H9 (cell line): ENCODE measurements around the gene SAA1. TPM values are rescaled to one million over a fixed set of nuclear protein-coding genes. Genes with fewer than 3 reads are reported as not detected.
"Not testable (repeated sequence)": the region's sequence is repeated elsewhere in the genome, so short reads cannot be mapped to it uniquely, and the experiment has no call there.

Experiments used
- DNase-seq: peaks from one replicate; pipeline ENCODE4 v3.0.0-alpha.2; 2017
- H2AFZ ChIP-seq: one replicate; pipeline ENCODE4 v1.6.1; 2013; ENCODE audit warnings: mild to moderate bottlenecking, low read length, control low read depth, moderate library complexity
- H2AK5ac ChIP-seq: 2 replicates; pipeline ENCODE4 v1.6.1; 2013; ENCODE audit warnings: low read length, control low read depth, mixed read lengths; ENCODE audit not compliant: insufficient read length
- H2BK120ac ChIP-seq: one replicate; pipeline ENCODE4 v1.6.1; 2013; ENCODE audit warnings: low read depth, mild to moderate bottlenecking, low read length, control low read depth, inconsistent platforms; ENCODE audit not compliant: poor library complexity, severe bottlenecking
- H2BK12ac ChIP-seq: 2 replicates; pipeline ENCODE4 v1.6.1; 2013; ENCODE audit warnings: low read length, control low read depth, mixed read lengths, low read depth; ENCODE audit not compliant: insufficient read length
- H2BK15ac ChIP-seq: 2 replicates; pipeline ENCODE4 v1.6.1; 2013; ENCODE audit warnings: low read depth, low read length, control low read depth
- H2BK20ac ChIP-seq: one replicate; pipeline ENCODE4 v1.6.1; 2013; ENCODE audit warnings: low read depth, mild to moderate bottlenecking, low read length, control low read depth, inconsistent platforms; ENCODE audit not compliant: poor library complexity, severe bottlenecking
- H2BK5ac ChIP-seq: 2 replicates; pipeline ENCODE4 v1.6.1; 2013; ENCODE audit warnings: low read length, control low read depth, mixed read lengths; ENCODE audit not compliant: insufficient read length
- H3K14ac ChIP-seq: 2 replicates; pipeline ENCODE4 v1.6.1; 2013; ENCODE audit warnings: low read length, control low read depth; ENCODE audit not compliant: insufficient read depth
- H3K18ac ChIP-seq: 2 replicates; pipeline ENCODE4 v1.6.1; 2013; ENCODE audit warnings: low read depth, mild to moderate bottlenecking, mixed read lengths, low read length, control low read depth; ENCODE audit not compliant: insufficient read length
- H3K23ac ChIP-seq: 2 replicates; pipeline ENCODE4 v1.6.1; 2013; ENCODE audit warnings: low read length, control low read depth, mixed read lengths, low read depth; ENCODE audit not compliant: insufficient read length
- H3K23me2 ChIP-seq: 2 replicates; pipeline ENCODE4 v1.6.1; 2013; ENCODE audit warnings: low read depth, mild to moderate bottlenecking, mixed read lengths, low read length, control low read depth; ENCODE audit not compliant: insufficient read length, poor library complexity, severe bottlenecking
- H3K27ac ChIP-seq: 2 replicates; pipeline ENCODE4 v1.5.1; 2013; ENCODE audit warnings: low read length, control low read depth, mixed read lengths, low read depth; ENCODE audit not compliant: insufficient read length
- H3K27me3 ChIP-seq: 2 replicates; pipeline ENCODE4 v1.6.1; 2013; ENCODE audit warnings: low read length, control low read depth, inconsistent platforms; ENCODE audit not compliant: insufficient read depth
- H3K4ac ChIP-seq: 2 replicates; pipeline ENCODE4 v1.6.1; 2013; ENCODE audit warnings: low read depth, mild to moderate bottlenecking, control low read depth, inconsistent platforms, low read length, moderate library complexity
- H3K4me1 ChIP-seq: 2 replicates; pipeline ENCODE4 v1.6.1; 2013; ENCODE audit warnings: low read length, control low read depth, inconsistent platforms; ENCODE audit not compliant: insufficient read depth
- H3K4me2 ChIP-seq: 2 replicates; pipeline ENCODE4 v1.6.1; 2013; ENCODE audit warnings: low read length, control low read depth, mixed read lengths; ENCODE audit not compliant: insufficient read length, insufficient read depth
- H3K56ac ChIP-seq: 2 replicates; pipeline ENCODE4 v1.6.1; 2013; ENCODE audit warnings: low read depth, mild to moderate bottlenecking, mixed read lengths, low read length, control low read depth; ENCODE audit not compliant: insufficient read length
- H3K79me1 ChIP-seq: 2 replicates; pipeline ENCODE4 v1.6.1; 2013; ENCODE audit warnings: low read depth, mild to moderate bottlenecking, moderate library complexity, low read length, control low read depth, inconsistent platforms; ENCODE audit not compliant: insufficient read depth, poor library complexity, severe bottlenecking
- H3K79me2 ChIP-seq: 2 replicates; pipeline ENCODE4 v1.6.1; 2013; ENCODE audit warnings: low read length, control low read depth, inconsistent platforms; ENCODE audit not compliant: insufficient read depth
- H3K9ac ChIP-seq: 2 replicates; pipeline ENCODE4 v1.6.1; 2013; ENCODE audit warnings: low read length, control low read depth, mixed read lengths; ENCODE audit not compliant: insufficient read length; ENCODE audit errors: extremely low read depth
- H3K9me3 ChIP-seq: one replicate; pipeline ENCODE4 v1.6.1; 2013; ENCODE audit warnings: low read depth, low read length, inconsistent platforms; ENCODE audit not compliant: control insufficient read depth
- H3T11ph ChIP-seq: one replicate; pipeline ENCODE4 v1.6.1; 2013; ENCODE audit warnings: mild to moderate bottlenecking, low read length, control low read depth, inconsistent platforms
- H4K20me1 ChIP-seq: one replicate; pipeline ENCODE4 v1.6.1; 2013; ENCODE audit not compliant: control insufficient read depth, insufficient read length, insufficient read depth
- H4K5ac ChIP-seq: 2 replicates; pipeline ENCODE4 v1.6.1; 2013; ENCODE audit warnings: low read depth, mild to moderate bottlenecking, mixed read lengths, low read length, control low read depth; ENCODE audit not compliant: insufficient read length
- H4K8ac ChIP-seq: replicated peaks from 2 replicates; pipeline ENCODE4 v1.6.1; 2013; ENCODE audit warnings: low read length, control low read depth, mixed read lengths, low read depth; ENCODE audit not compliant: insufficient read length
- H4K91ac ChIP-seq: 2 replicates; pipeline ENCODE4 v1.6.1; 2013; ENCODE audit warnings: low read depth, mild to moderate bottlenecking, moderate library complexity, mixed read lengths, low read length, control low read depth; ENCODE audit not compliant: insufficient read length
- H3K27ac Mint-ChIP-seq, 3 experiments: 2 replicates in 2 of 3; 3 replicates in 1 of 3; pipeline ENCODE4 v1.8.0; 2020 to 2021; ENCODE audit warnings: mixed read lengths in 3 of 3, mild to moderate bottlenecking in 1 of 3, moderate library complexity in 1 of 3
- H3K27me3 Mint-ChIP-seq: 2 replicates; pipeline ENCODE4 v1.8.0; 2021; ENCODE audit warnings: low read depth, mild to moderate bottlenecking, moderate library complexity, mixed read lengths
- H3K36me3 Mint-ChIP-seq, 3 experiments: 2 replicates in 2 of 3; 3 replicates in 1 of 3; pipeline ENCODE4 v1.8.0; 2020 to 2021; ENCODE audit warnings: low read depth in 3 of 3, mixed read lengths in 3 of 3; ENCODE audit not compliant: insufficient read depth in 1 of 3
- H3K4me1 Mint-ChIP-seq, 2 experiments: 2 replicates each; pipeline ENCODE4 v1.8.0; 2020; ENCODE audit warnings: mixed read lengths in 2 of 2
- H3K4me3 Mint-ChIP-seq, 2 experiments: 2 replicates in 1 of 2; 3 replicates in 1 of 2; pipeline ENCODE4 v1.8.0; 2020 to 2021; ENCODE audit warnings: mild to moderate bottlenecking in 2 of 2, mixed read lengths in 2 of 2, moderate library complexity in 1 of 2
- H3K9me3 Mint-ChIP-seq, 2 experiments: 2 replicates in 1 of 2; 3 replicates in 1 of 2; pipeline ENCODE4 v1.8.0; 2020; ENCODE audit warnings: mild to moderate bottlenecking in 2 of 2, mixed read lengths in 2 of 2, moderate library complexity in 1 of 2
- WGBS: extraction: QIAGEN DNeasy Blood & Tissue Kit; methylation state at CpG from one replicate; pipeline ENCODE4 v1.1.7; 2013; ENCODE audit warnings: missing lambda C conversion rate, low lambda C conversion rate, mixed read lengths; ENCODE audit not compliant: insufficient read length; ENCODE audit errors: extremely low coverage; 5-methylcytosine and 5-hydroxymethylcytosine counted together
- total RNA-seq: library from RNA; stranded (reverse); gene quantifications from 2 replicates; pipeline ENCODE4 v1.2.1, GENCODE V29; 2021

Gene SAA1
- total RNA-seq, 1 experiment from 2014 or later, result not detected

DNA sequence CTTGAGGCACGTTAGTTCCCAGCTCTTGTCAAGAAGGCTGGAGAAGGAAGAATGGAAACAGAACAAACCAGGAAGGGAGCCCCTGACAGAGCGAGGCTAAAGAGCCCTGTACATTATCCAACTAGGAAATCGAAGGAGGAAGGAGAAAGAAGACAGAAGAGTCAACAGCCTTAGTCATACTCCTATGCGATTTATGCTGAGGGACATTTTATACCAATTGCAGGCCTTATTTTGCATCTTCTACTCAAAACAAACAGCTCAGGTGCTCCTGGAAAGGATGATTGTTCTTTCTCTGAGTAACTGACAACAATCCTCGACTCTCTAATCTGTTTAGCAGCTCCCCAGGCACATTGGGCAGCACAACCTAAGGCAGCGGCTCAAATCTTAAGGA is 18.9 kb upstream of the SAA1 start:
- not testable (repeated sequence) for DNase-seq, H3K36me3 Mint-ChIP-seq, H3K23me2 ChIP-seq, H4K91ac ChIP-seq, H2BK5ac ChIP-seq, H3K4me1 Mint-ChIP-seq, H4K8ac ChIP-seq, H3K9me3 ChIP-seq, H3K27ac Mint-ChIP-seq, H3K56ac ChIP-seq, H2BK20ac ChIP-seq, H3K4me2 ChIP-seq, H3K27me3 ChIP-seq, H3K4me3 Mint-ChIP-seq, H2AK5ac ChIP-seq, H2AFZ ChIP-seq, H2BK120ac ChIP-seq, H3K23ac ChIP-seq, H2BK12ac ChIP-seq, H4K5ac ChIP-seq, H3K4ac ChIP-seq, H4K20me1 ChIP-seq, H3K27me3 Mint-ChIP-seq, H3K4me1 ChIP-seq, H3K14ac ChIP-seq, H3K18ac ChIP-seq, H3K79me1 ChIP-seq, H3K27ac ChIP-seq, H3K79me2 ChIP-seq, H3T11ph ChIP-seq, H2BK15ac ChIP-seq, H3K9ac ChIP-seq
- H3K9me3 Mint-ChIP-seq, result peaks cover 6 to 13% of the 10 kb centered on the region in 2 experiments
- no CpG with 5 or more reads among the region's 6 CpGs for WGBS
